Neural cell (in vitro differentiated cells): ENCODE data around the gene CPT1A.

Experiments used
- EP300 ChIP-seq: fragments of 450-650 bp; conservative IDR thresholded peaks from 2 replicates; pipeline ENCODE4 v1.6.1; 2014; ENCODE audit warnings: antibody characterized with exemption, mild to moderate bottlenecking, moderate library complexity; ENCODE audit not compliant: poor library complexity, severe bottlenecking
- RAD21 ChIP-seq: fragments of 450-650 bp; conservative IDR thresholded peaks from 2 replicates; pipeline ENCODE4 v1.6.1; 2014; ENCODE audit warnings: antibody characterized with exemption, mild to moderate bottlenecking, moderate library complexity
- TF ChIP-seq, protein P1 (sequence below): fragments of 450-650 bp; IDR thresholded peaks from 2 replicates; pipeline ENCODE4 v1.5.1; 2014; ENCODE audit warnings: antibody characterized with exemption, mild to moderate bottlenecking, moderate library complexity; ENCODE audit not compliant: poor library complexity, severe bottlenecking

DNA sequence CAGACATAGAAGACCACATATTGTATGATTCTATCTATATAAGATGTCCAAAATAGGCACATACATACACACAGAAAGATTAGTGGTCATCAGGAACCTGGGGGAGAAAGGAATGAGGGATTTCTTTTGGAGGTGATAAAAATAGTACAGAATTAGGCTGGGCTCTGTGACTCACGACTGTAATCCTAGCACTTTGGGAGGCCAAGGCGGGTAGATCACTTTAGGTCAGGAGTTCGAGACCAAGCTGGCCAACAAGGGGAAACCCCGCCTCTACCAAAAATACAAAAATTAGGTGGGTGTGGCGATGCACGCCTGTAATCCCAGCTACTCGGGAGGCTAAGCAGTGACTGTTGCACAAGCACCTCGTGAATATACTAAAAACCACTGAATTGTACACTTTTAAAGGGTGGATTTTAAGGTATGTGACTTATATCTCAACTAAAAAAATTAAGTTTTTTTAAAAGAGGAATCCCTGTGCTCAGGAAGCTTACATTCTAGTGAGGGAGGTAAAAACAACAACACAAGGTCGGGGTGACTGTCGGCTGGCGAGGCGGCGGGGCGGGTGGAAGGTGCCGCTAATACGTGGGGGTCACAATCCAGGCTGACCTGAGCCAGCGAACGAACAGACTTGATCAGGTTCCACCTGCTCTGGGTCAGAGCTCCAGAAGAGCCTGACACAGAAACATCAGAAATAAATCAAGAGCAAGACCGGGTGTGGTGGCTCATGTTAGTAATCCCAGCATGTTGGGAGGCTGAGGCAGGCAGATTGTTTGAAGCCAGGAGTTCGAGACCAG is 65.1 kb downstream of the CPT1A start:
- TF ChIP-seq, protein P1, sequence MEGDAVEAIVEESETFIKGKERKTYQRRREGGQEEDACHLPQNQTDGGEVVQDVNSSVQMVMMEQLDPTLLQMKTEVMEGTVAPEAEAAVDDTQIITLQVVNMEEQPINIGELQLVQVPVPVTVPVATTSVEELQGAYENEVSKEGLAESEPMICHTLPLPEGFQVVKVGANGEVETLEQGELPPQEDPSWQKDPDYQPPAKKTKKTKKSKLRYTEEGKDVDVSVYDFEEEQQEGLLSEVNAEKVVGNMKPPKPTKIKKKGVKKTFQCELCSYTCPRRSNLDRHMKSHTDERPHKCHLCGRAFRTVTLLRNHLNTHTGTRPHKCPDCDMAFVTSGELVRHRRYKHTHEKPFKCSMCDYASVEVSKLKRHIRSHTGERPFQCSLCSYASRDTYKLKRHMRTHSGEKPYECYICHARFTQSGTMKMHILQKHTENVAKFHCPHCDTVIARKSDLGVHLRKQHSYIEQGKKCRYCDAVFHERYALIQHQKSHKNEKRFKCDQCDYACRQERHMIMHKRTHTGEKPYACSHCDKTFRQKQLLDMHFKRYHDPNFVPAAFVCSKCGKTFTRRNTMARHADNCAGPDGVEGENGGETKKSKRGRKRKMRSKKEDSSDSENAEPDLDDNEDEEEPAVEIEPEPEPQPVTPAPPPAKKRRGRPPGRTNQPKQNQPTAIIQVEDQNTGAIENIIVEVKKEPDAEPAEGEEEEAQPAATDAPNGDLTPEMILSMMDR, result no peak
- no peak for TF ChIP-seq RAD21
- no peak for TF ChIP-seq EP300
